Hepatocyte (in vitro differentiated cells): ENCODE measurements around the gene ERC2. TPM values are rescaled to one million over a fixed set of nuclear protein-coding genes. Genes with fewer than 3 reads are reported as not detected.

Experiments
- DNase-seq: peaks from one replicate; pipeline ENCODE4 v3.0.0-alpha.2; 2016; ENCODE audit warnings: low spot score
- H2AFZ ChIP-seq: fragments of 200-600 bp; sonication (generic); 2 replicates; pipeline ENCODE4 v1.6.0; 2016; ENCODE audit warnings: antibody characterized with exemption, mild to moderate bottlenecking
- H3K27ac ChIP-seq: fragments of 200-600 bp; sonication (generic); 2 replicates; pipeline ENCODE4 v1.5.1; 2016; ENCODE audit warnings: mild to moderate bottlenecking
- H3K27me3 ChIP-seq: fragments of 200-600 bp; sonication (generic); 2 replicates; pipeline ENCODE4 v1.6.1; 2016
- H3K36me3 ChIP-seq: fragments of 200-600 bp; sonication (generic); replicated peaks from 2 replicates; pipeline ENCODE4 v1.5.1; 2016; ENCODE audit warnings: low read depth; ENCODE audit not compliant: insufficient read depth
- H3K4me1 ChIP-seq: fragments of 200-600 bp; sonication (generic); 2 replicates; pipeline ENCODE4 v1.5.1; 2016; ENCODE audit warnings: mild to moderate bottlenecking, moderate library complexity; ENCODE audit not compliant: insufficient read depth
- H3K4me2 ChIP-seq: fragments of 200-600 bp; sonication (generic); 2 replicates; pipeline ENCODE4 v1.6.0; 2016
- H3K4me3 ChIP-seq: fragments of 200-600 bp; sonication (generic); 2 replicates; pipeline ENCODE4 v1.5.1; 2016; ENCODE audit warnings: mild to moderate bottlenecking
- H3K79me2 ChIP-seq: fragments of 200-600 bp; sonication (generic); 2 replicates; pipeline ENCODE4 v1.6.0; 2017; ENCODE audit warnings: mild to moderate bottlenecking
- H3K9me2 ChIP-seq: fragments of 200-600 bp; sonication (generic); replicated peaks from 2 replicates; pipeline ENCODE4 v1.6.0; 2017; ENCODE audit warnings: mild to moderate bottlenecking; ENCODE audit not compliant: insufficient read depth
- H3K9me3 ChIP-seq: fragments of 200-600 bp; sonication (generic); 2 replicates; pipeline ENCODE4 v1.5.1; 2016; ENCODE audit warnings: low read depth, mild to moderate bottlenecking
- H4K20me1 ChIP-seq: fragments of 200-600 bp; sonication (generic); 2 replicates; pipeline ENCODE4 v1.6.0; 2016; ENCODE audit warnings: mild to moderate bottlenecking; ENCODE audit not compliant: insufficient read depth, poor library complexity, severe bottlenecking
- EZH2 ChIP-seq: fragments of 200-600 bp; sonication (generic); IDR thresholded peaks from 2 replicates; pipeline ENCODE4 v1.6.1; 2016; ENCODE audit warnings: antibody characterized with exemption, mild to moderate bottlenecking, borderline replicate concordance
- EZH2phosphoT487 ChIP-seq: fragments of 200-600 bp; sonication (generic); IDR thresholded peaks from one replicate; pipeline ENCODE4 v1.6.1; 2018; ENCODE audit warnings: antibody characterized with exemption, mild to moderate bottlenecking, low read depth, moderate library complexity; ENCODE audit not compliant: unreplicated experiment, severe bottlenecking
- WGBS: methylation state at CpG from one replicate; pipeline ENCODE4 v1.1.6; 2016; ENCODE audit warnings: low lambda C conversion rate; ENCODE audit errors: missing lambda C conversion rate; 5-methylcytosine and 5-hydroxymethylcytosine counted together
- polyA plus RNA-seq: library from polyadenylated mRNA; unstranded; fragments of >200 nt; fragmentation: Nextera tagmentation; extraction: Ambion mirVana; gene quantifications from 2 replicates; pipeline ENCODE4 v1.2.1, GENCODE V29; 2016
- total RNA-seq: library from RNA; depleted of rRNA; stranded (reverse); fragments of >200 nt; gene quantifications from 2 replicates; pipeline ENCODE4 v1.2.3, GENCODE V29; 2014
- TF ChIP-seq, protein P1 (sequence below): fragments of 200-600 bp; sonication (generic); IDR thresholded peaks from 2 replicates; pipeline ENCODE4 v1.5.1; 2016; ENCODE audit warnings: antibody characterized with exemption, mild to moderate bottlenecking; ENCODE audit not compliant: poor library complexity

The ERC2 gene
- total and polyA plus RNA-seq, 2 experiments from 2014 or later, result 1.2 to 5.3 TPM

GRCh38 chr3:56115199-56115598 is 353.1 kb downstream of the ERC2 start:
- Histone ChIP-seq H3K79me2 (no peaks in the 10 kb centered on the region), H2AFZ (no peak overlapping the region), H3K27me3 (no peaks in the 10 kb centered on the region), H3K4me3 (no peak overlapping the region), H3K4me1 (no peaks in the 10 kb centered on the region), H3K9me3 (no peaks in the 10 kb centered on the region), H3K27ac (no peak overlapping the region), H3K9me2 (no peaks in the 10 kb centered on the region), H3K36me3 (no peaks in the 10 kb centered on the region), H4K20me1 (no peaks in the 10 kb centered on the region), H3K4me2 (no peak overlapping the region)
- TF ChIP-seq, protein P1, sequence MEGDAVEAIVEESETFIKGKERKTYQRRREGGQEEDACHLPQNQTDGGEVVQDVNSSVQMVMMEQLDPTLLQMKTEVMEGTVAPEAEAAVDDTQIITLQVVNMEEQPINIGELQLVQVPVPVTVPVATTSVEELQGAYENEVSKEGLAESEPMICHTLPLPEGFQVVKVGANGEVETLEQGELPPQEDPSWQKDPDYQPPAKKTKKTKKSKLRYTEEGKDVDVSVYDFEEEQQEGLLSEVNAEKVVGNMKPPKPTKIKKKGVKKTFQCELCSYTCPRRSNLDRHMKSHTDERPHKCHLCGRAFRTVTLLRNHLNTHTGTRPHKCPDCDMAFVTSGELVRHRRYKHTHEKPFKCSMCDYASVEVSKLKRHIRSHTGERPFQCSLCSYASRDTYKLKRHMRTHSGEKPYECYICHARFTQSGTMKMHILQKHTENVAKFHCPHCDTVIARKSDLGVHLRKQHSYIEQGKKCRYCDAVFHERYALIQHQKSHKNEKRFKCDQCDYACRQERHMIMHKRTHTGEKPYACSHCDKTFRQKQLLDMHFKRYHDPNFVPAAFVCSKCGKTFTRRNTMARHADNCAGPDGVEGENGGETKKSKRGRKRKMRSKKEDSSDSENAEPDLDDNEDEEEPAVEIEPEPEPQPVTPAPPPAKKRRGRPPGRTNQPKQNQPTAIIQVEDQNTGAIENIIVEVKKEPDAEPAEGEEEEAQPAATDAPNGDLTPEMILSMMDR, result no peak
- TF ChIP-seq EZH2 (no peak), EZH2phosphoT487 (no peak)
- WGBS, result 74% methylated on average over 2 of the region's 2 CpGs
- DNase-seq, result no peak

DNA sequence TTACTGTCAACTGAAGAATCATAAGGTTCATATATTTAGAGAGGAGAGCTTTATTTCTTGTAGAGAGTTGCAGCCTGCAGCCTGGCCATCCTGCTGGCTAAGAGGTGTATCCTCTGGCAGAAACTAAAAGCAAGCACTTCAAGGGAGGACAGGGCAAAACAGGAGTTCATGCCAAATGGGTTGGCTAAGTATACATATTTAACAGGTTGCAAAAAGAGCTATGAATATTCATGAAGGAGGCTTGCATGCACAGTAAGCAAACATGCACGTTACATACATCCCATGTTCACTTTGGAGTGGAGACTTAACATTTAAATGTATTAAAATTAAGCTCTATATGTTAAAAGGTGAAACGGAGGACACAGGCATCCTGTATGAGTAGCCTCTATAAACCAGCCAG is 354.4 kb downstream of the ERC2 start:
- no peaks in the 10 kb centered on the region for H3K27me3 ChIP-seq
- no peak for DNase-seq
- 93% methylated on average over 2 of the region's 2 CpGs for WGBS
- no peaks in the 10 kb centered on the region for H3K9me2 ChIP-seq
- H3K4me1 ChIP-seq, result no peaks in the 10 kb centered on the region
- no peak overlapping the region for H3K4me3 ChIP-seq
- no peaks in the 10 kb centered on the region for H3K79me2 ChIP-seq
- no peaks in the 10 kb centered on the region for H4K20me1 ChIP-seq
- H3K36me3 ChIP-seq, result no peaks in the 10 kb centered on the region
- no peak overlapping the region for H3K27ac ChIP-seq
- TF ChIP-seq EZH2phosphoT487, result no peak
- TF ChIP-seq, protein P1, result no peak
- TF ChIP-seq EZH2, result no peak
- no peak overlapping the region for H3K4me2 ChIP-seq
- H2AFZ ChIP-seq, result no peak overlapping the region
- no peaks in the 10 kb centered on the region for H3K9me3 ChIP-seq

DNA sequence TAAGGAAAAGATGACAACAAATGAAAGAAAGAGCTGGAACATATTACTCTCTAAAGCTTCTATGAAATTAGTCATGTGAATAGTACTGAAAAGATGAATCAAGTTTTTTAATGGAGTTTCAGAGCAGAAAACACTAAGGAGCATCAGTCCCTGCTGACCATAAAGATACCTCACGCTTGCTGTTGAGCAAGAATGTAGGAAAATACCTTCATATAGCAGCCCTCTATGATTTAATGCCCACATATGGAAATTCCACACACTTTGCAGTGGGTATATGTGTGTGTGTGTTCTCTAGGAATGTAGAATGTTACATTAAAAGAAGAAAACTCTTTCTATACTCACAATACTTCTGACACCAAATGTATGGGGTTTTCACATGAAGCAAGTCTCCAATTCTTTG is 355.0 kb downstream of the ERC2 start:
- Histone ChIP-seq H4K20me1 (no peaks in the 10 kb centered on the region), H3K4me3 (no peak overlapping the region), H3K9me2 (no peaks in the 10 kb centered on the region), H3K27ac (no peak overlapping the region), H3K4me1 (no peaks in the 10 kb centered on the region), H3K79me2 (no peaks in the 10 kb centered on the region), H3K36me3 (no peaks in the 10 kb centered on the region), H3K4me2 (no peak overlapping the region), H2AFZ (no peak overlapping the region), H3K9me3 (no peaks in the 10 kb centered on the region), H3K27me3 (no peaks in the 10 kb centered on the region)
- no peak for DNase-seq
- no peak for TF ChIP-seq EZH2phosphoT487
- no peak for TF ChIP-seq EZH2
- TF ChIP-seq, protein P1, result no peak
- 85% methylated on average over 1 of the region's 1 CpG for WGBS
